Stimulated activated CD4-positive, alpha-beta T cell treated with anti-CD3 and anti-CD28 coated beads, Interleukin-2, amount 100 ng/mL, for 48 hours (primary cell): ENCODE measurements around the gene MFSD2A.
"Not testable (repeated sequence)": the region's sequence is repeated elsewhere in the genome, so short reads cannot be mapped to it uniquely, and the experiment has no call there.

Experiments used
- DNase-seq, 2 donors: peaks; one replicate each; pipeline ENCODE4 v3.0.0-alpha.2; 2020

MFSD2A gene

DNA sequence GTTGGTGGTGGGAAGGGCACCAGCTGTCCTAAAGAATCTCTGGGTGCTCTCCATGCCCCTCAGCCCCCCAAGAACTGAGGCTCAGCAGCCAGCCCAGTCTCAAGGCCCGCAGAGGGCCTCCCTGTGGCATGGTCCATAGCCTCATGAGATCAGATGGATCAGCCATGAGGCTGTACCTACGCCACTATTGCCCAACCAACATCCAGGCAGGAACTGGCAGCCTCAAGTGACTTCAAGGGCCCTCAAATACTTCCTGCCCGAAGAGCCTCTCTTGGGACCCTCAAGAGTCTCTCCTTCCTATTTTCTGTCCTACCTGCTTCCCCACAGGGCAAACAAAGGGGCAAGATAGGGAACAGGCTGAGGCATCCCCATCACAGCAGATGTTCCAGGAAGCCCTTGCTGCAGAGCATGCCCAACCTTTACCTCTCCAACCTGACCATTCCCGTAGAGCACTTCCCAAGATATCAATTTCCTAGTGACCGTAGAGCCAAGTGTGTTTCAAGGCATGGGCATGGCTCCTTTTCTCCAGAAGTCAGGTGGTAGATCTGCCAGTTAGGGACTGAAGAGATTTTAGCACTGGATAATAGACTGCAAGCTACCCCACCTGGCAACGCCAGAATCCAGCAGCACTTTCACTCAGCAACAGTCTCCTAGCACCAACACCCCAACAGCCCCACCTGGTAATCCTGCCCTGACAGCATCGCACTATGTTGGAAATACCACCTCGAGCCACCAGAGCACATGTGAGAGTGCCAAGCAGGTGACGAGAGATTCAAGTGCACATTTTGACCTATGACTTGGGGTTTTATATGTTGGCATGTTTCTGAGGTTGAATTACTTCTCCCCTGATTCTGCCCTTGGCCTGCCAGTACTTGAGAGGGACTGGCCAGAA, 13.7 kb upstream of the MFSD2A start:
- DNase-seq, result no peak

DNA sequence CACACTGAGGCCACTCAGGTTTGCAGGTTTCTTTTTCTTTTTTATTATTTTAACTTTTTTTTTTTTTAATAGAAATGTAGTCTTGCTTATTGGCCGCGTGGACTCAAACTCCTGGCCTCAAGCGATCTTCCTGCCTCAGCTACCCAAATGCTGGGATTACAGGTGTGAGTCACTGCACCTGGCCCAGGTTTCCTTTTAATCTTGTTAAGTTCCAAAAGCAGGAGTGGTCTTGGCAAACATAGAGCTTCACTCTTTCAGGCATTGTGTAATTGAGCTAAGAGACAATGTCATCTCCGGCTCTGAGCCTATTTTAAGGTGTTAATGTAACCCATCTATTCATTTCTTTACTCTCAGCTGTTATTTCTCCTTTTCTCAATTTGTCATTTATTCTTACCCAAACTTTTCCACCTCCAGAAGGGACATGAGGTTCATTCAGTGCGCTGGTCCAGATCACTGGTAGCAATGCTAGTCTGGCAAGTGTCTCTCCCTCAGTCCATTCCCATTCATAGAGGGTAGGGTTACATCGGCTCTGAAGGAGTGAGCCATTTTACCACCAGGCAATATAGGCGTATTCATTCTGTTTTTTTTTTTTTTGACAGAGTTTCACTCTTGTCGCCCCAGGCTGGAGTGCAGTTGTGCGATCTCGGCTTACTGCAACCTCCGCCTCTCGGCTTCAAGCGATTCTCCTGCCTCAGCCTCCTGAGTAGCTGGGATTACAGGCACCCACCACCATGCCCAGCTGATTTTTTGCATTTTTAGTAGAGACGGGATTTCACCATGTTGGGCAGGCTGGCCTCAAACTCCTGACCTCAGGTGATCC, 11.3 kb upstream of the MFSD2A start:
- DNase-seq, result no peak

GRCh38 chr1:39944410-39945112, 10.4 kb upstream of the MFSD2A start:
- DNase-seq, result no peak

- no peak for DNase-seq
Measured at GRCh38 chr1:39946216-39946615, 8.7 kb upstream of the MFSD2A start.

DNA sequence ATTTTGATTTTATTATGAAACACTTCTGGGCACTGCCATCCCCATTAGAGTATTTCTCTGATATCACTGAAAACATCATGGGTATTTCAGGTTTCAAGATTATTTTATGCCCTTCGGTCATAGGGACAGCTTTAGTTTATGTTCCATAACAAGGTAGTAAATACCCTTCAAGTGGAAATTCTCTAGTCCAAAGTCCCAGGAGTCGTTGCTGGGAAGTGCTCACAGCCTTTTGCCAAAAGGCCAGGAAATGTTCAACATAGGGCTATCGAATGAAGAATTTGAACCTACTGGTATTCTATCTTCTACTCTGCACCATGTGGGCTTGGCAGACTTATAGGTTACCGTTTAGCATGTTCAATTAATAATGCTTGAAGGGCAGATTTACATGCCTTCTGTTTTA, 7.7 kb upstream of the MFSD2A start:
- no peak for DNase-seq

GRCh38 chr1:39949891-39950290, 5.1 kb upstream of the MFSD2A start:
- no peak for DNase-seq

DNA sequence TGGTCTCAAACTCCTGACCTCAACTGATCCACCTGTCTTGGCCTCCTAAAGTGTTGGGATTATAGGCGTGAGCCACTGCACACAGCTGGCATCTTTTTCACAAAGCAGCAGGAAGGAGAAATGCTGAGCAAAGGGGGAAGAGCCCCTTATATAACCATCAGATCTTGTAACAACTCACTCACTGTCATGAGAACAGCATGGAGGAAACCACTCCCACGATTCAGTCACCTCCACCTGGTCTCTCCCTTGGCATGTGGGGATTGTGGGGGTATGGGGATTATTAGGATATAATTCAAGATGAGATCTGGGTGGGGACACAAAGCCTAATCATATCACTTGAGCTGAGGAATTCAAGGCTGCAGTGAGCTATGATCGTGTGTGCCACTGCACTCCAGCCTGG, 3.0 kb upstream of the MFSD2A start:
- no peak for DNase-seq

- no peak for DNase-seq
Measured at GRCh38 chr1:39952359-39953110, 2.4 kb upstream of the MFSD2A start.

GRCh38 chr1:39954324-39954869, 548 bp upstream of the MFSD2A start:
- no peak for DNase-seq

- peak; percentile 42 to 50 for DNase-seq
Measured at GRCh38 chr1:39955547-39956539, 898 bp downstream of the MFSD2A start.

GRCh38 chr1:39957299-39958015, 2.5 kb downstream of the MFSD2A start:
- DNase-seq, result no peak

GRCh38 chr1:39958403-39959200, 3.7 kb downstream of the MFSD2A start:
- DNase-seq, result no peak

DNA sequence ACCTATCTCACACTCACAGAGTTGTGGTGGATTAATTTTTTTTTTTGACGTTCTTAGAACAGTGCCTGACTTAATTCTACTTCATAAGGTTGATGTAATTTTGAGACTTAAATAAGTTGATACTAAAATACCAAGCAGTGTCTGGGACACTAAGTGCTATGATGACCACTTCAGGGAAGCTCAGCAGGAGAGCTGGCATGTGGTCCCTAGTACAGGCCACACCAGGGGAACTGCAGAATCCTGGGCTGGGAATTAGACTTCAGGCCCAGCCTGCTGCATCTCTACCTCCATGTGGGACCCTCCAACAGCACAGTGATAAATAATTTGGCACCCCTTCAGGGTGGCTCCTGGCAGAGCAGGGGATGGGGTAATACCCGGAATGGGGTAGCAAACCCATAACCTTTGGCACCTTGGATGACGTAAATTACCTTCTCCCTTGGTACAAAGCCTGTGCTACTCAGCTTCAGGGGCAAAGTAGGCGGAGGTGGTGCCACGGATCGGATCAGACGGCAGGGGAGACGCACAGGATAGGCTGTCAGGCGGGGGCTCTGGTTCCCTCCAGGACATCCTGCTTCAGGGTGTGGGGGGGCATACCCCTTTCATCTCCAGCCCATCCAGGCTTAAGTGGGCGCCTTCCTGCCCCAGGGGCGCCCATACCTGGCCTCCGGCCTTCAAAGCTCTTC, 4.8 kb downstream of the MFSD2A start:
- DNase-seq, result no peak

DNA sequence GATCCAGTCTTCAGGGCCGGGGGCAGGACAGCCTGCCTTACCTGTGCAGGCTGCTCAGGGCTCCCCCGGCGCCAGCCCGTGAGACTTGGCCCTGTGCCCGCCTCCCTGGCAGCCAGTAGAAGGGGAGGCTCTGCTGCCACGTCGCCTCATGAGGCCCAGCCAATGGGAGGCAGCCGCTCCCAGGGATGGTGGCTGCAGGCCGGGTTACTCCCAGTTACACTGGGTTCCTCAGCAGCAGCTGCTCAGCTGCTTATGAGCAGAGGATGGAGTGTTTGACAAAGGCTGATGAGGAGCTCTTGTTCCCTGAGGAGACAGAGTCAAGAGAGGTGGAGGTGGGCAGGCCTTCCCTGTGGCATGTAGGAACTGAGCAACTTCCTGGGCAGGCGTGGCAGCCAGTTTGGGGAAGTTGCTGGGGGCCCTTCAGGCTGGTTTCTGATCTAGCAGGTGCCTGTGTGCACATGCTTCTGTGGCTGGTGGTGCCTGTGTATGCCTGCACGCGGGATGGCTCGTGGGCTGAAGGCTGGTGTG, 5.5 kb downstream of the MFSD2A start:
- DNase-seq, result peak in 1 of 2 donors; percentile 19

GRCh38 chr1:39962450-39962825, 7.5 kb downstream of the MFSD2A start:
- DNase-seq, result no peak

DNA sequence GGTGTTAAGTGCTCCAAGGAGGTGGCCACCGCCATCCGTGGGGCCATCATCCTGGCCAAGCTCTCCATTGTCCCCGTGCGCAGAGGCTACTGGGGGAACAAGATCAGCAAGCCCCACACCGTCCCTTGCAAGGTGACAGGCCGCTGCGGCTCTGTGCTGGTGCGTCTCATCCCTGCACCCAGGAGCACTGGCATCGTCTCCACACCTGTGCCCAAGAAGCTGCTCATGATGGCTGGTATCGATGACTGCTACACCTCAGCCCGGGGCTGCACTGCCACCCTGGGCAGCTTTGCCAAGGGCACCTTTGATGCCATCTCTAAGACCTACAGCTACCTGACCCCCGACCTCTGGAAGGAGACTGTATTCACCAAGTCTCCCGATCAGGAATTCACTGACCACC, 8.0 kb downstream of the MFSD2A start:
- DNase-seq, result not testable (repeated sequence)

DNA sequence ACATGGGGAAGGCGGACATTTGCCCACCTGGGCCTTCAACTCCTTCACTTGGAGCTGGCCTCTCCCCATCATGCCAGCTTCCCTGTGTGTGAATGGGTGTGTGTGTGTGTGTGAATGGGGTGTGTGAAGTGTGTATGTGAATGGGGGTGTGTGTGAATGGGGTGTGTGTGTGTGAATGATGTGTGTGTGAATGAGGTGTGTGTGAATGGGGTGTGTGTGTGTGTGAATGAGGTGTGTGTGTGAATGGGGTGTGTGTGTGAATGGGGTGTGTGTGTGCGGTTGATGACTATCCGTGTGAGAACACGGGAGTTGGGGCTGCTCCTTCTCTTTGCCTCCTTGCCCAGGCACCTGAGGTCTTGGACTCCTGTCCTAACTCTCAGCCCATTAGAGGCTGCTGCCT, 9.6 kb downstream of the MFSD2A start:
- no peak for DNase-seq

- DNase-seq, result no peak
Measured at GRCh38 chr1:39965044-39965443, 10.1 kb downstream of the MFSD2A start.

DNA sequence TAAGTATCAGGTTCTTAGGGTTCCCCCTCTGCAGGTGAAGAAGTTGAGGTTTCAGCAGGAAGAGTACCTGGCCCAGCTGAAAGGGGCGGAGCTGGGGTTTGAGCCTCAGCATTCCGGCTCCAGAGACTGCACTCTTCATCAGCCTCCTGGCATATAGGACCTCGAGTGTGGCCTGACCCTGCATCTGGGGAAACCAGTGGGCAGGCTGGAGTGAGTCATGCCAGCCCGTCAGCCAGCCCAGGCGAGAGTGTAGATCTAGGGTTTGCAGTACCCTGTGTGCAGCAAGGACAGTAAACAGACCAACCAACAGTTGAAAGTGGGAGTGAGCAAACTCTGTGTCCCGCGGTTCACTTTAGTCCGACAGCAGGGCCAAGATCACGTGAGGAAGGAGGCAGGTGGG, 14.1 kb downstream of the MFSD2A start:
- no peak for DNase-seq
